Ovary (tissue), 9 donors: ENCODE data around the gene NCBP2. TPM values are rescaled to one million over a fixed set of nuclear protein-coding genes. Genes with fewer than 3 reads are reported as not detected.

Experiments used
- DNase-seq, 5 donors: peaks; one replicate each; pipeline ENCODE4 v3.0.0-alpha.2; 2019 to 2020
- H3K27ac ChIP-seq, 2 donors: fragments of 200-600 bp; one replicate each; pipeline versions ENCODE4 v1.5.1 to v1.8.0; 2019 to 2022
- H3K27me3 ChIP-seq: fragments of 200-600 bp; one replicate; pipeline ENCODE4 v1.8.0; 2022
- H3K36me3 ChIP-seq: fragments of 200-600 bp; sonication (generic); one replicate; pipeline ENCODE4 v1.5.1; 2019
- H3K4me1 ChIP-seq: one replicate; pipeline ENCODE4 v1.8.1; 2013; ENCODE audit warnings: mild to moderate bottlenecking, moderate library complexity; ENCODE audit not compliant: insufficient read depth
- H3K4me3 ChIP-seq: fragments of 200-600 bp; sonication (generic); one replicate; pipeline ENCODE4 v1.5.1; 2017
- H3K9me3 ChIP-seq, 2 donors: fragments of 200-600 bp in 1 of 2; sonication (generic) in 1 of 2; one replicate each; pipeline versions ENCODE4 v1.5.1 to v1.8.1; 2013 to 2019; ENCODE audit warnings: mild to moderate bottlenecking in 1 of 2, moderate library complexity in 1 of 2
- EP300 ChIP-seq: sonication (generic); formaldehyde crosslinking; IDR thresholded peaks from one replicate; pipeline ENCODE4 v1.6.1; 2017; ENCODE audit warnings: antibody characterized with exemption
- POLR2A ChIP-seq: fragments of 450-650 bp; IDR thresholded peaks from one replicate; pipeline ENCODE4 v1.6.1; 2017; ENCODE audit warnings: antibody characterized with exemption, mild to moderate bottlenecking, moderate library complexity
- WGBS, 3 donors: extraction: QIAGEN DNeasy Blood & Tissue Kit in 1 of 3; methylation state at CpG; one replicate each; pipeline versions ENCODE4 v1.1.5 to v1.1.7; 2013 to 2017; 5-methylcytosine and 5-hydroxymethylcytosine counted together
- intact Hi-C, 4 donors: fragments of 100-400 bp; cut with DNase I; formaldehyde crosslinking; loops; one replicate each; pipeline versions ENCODE4 v1.11.0 to v1.15.1; 2022 to 2023
- polyA plus RNA-seq, 2 donors: library from polyadenylated mRNA; stranded (reverse); fragments of 200-250 nt in 1 of 2; fragments of 350-450 nt in 1 of 2; fragmentation: Illumina TruSeq in 1 of 2; extraction: RNeasy Lipid Tissue Mini Kit (QIAGEN cat#74804) in 1 of 2; gene quantifications; one replicate each; pipeline ENCODE4 v1.2.3, GENCODE V29; 2013 to 2014
- total RNA-seq, 7 donors: library from RNA; depleted of rRNA in 2 of 7; stranded (reverse); fragments of >200 nt in 2 of 7; fragmentation: NEBNext Ultra II Directional in 3 of 7; extraction: Animal tissue kit (Norgen Biotek cat#: 25700) in 3 of 7; gene quantifications; one replicate each; pipeline versions ENCODE4 v1.1.0 to v1.2.4, GENCODE V29; 2016 to 2023
- TF ChIP-seq, protein P1 (sequence below), 3 donors: fragments of 450-650 bp in 2 of 3; fragments of 200-600 bp in 1 of 3; IDR thresholded peaks; one replicate each; pipeline versions ENCODE4 v1.5.1 to v1.8.0; 2016 to 2022; ENCODE audit warnings: antibody characterized with exemption in 3 of 3, mild to moderate bottlenecking in 1 of 3
- donor health status: DM: no; HTN: no; CAD: no; lungs with moderate emphysema.
- donor health status: DM: no; HTN: no; CAD: no.
- donor health status: Bipolar disorder and iron deficiency.
- donor health status: DM: yes; HTN: yes; CAD: no.
- donor health status: DM: no; HTN: no; CAD: no.
- donor health status: DM: yes; HTN: yes; CAD: no.

Gene NCBP2
- total and polyA plus RNA-seq, 9 donors = 17.4 to 64.7 (median 45.8) TPM

DNA sequence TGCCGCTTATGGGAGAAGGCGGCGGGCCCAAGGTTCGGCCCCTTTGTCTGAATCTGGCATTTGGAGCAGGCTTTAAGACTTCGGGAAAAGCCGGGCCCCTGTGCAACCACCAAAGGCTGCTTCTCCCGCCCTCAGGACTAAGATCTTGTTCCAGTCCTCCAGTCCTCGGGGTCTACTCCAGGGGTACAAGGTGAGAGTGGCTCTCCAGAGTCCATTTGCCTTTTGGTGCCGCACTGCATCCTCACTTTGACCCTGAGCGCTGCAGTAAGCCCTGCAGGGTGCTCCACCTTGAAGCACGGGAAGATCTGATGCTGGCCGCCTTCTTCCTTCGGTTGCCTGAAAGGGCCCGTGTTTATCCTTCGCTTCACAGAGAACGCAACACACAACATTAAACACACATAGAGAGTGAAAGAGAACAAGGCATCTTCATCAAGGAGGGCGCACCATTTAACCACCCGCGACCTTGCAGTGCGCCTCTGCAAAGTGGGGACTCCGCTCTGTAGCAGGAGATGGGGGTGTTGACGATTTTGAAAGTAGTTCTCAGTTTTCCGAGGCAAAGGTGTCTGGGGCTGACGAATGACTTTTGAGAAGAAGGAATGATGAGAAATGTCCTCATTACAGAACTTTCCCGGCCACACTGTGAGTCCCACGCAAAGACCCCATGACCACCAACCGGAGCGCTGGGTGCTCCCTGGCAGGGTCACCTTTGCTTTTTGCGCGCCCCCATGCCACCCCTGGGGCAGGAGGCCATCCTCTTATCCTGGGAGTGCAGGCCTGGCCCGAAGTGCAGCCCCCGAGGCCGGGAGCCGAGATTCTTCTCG is 25.3 kb upstream of the NCBP2 start:
- Histone ChIP-seq H3K4me1 (peaks cover 5% of the 10 kb centered on the region), H3K4me3 (peak overlapping the region; percentile 65), H3K27ac (no peak overlapping the region), H3K36me3 (no peaks in the 10 kb centered on the region), H3K27me3 (peaks cover 4% of the 10 kb centered on the region), H3K9me3 (no peaks in the 10 kb centered on the region)
- WGBS, 3 donors = 25 to 59% (median 31%) methylated on average over 33 to 35 of the region's 35 CpGs
- TF ChIP-seq EP300 (no peak), POLR2A (no peak)
- TF ChIP-seq, protein P1, sequence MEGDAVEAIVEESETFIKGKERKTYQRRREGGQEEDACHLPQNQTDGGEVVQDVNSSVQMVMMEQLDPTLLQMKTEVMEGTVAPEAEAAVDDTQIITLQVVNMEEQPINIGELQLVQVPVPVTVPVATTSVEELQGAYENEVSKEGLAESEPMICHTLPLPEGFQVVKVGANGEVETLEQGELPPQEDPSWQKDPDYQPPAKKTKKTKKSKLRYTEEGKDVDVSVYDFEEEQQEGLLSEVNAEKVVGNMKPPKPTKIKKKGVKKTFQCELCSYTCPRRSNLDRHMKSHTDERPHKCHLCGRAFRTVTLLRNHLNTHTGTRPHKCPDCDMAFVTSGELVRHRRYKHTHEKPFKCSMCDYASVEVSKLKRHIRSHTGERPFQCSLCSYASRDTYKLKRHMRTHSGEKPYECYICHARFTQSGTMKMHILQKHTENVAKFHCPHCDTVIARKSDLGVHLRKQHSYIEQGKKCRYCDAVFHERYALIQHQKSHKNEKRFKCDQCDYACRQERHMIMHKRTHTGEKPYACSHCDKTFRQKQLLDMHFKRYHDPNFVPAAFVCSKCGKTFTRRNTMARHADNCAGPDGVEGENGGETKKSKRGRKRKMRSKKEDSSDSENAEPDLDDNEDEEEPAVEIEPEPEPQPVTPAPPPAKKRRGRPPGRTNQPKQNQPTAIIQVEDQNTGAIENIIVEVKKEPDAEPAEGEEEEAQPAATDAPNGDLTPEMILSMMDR (IDR thresholded peaks at IDR 0.05) = no peak
- intact Hi-C loops = no loop called here
- no peak for DNase-seq

GRCh38 chr3:196966526-196967401 is 24.4 kb upstream of the NCBP2 start:
- intact Hi-C loops = no loop called here
- peaks cover 5% of the 10 kb centered on the region for H3K4me1 ChIP-seq
- peaks cover 4% of the 10 kb centered on the region for H3K27me3 ChIP-seq
- H3K36me3 ChIP-seq = no peaks in the 10 kb centered on the region
- no peak for DNase-seq
- no peak overlapping the region for H3K27ac ChIP-seq
- no peak overlapping the region for H3K4me3 ChIP-seq
- no peak for TF ChIP-seq POLR2A
- TF ChIP-seq, protein P1 (IDR thresholded peaks at IDR 0.05) = no peak
- TF ChIP-seq EP300 = no peak
- no peaks in the 10 kb centered on the region for H3K9me3 ChIP-seq
- 22 to 49% (median 22%) methylated on average over 34 to 47 of the region's 47 CpGs for WGBS, 3 donors

DNA sequence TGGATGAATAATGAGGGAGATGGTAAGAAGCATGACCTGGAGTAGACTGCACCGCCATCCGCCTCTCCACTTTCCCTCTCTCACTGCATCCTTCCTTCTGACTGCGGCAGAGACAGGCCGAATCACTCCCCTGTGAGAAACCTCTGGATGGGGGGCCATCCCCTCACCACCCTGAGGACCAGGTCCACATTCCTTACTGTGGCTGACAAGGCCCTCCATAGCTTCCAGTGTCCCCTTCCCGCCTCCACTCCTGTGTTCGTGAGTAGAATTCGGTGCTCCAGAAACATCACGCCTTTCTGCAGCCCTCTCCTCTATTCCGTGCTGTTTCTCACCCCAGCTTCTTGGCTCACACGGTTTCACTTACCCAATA is 23.5 kb upstream of the NCBP2 start:
- H3K4me3 ChIP-seq = no peak overlapping the region
- no peak overlapping the region for H3K27ac ChIP-seq
- H3K27me3 ChIP-seq = peaks cover 4% of the 10 kb centered on the region
- no peaks in the 10 kb centered on the region for H3K9me3 ChIP-seq
- H3K4me1 ChIP-seq = peaks cover 5% of the 10 kb centered on the region
- no peak for TF ChIP-seq POLR2A
- TF ChIP-seq, protein P1 (IDR thresholded peaks at IDR 0.05) = no peak
- TF ChIP-seq EP300 = no peak
- DNase-seq = no peak
- intact Hi-C loops = no loop called here
- WGBS, 3 donors = 86 to 90% (median 87%) methylated on average over 10 of the region's 10 CpGs
- H3K36me3 ChIP-seq = no peaks in the 10 kb centered on the region

DNA sequence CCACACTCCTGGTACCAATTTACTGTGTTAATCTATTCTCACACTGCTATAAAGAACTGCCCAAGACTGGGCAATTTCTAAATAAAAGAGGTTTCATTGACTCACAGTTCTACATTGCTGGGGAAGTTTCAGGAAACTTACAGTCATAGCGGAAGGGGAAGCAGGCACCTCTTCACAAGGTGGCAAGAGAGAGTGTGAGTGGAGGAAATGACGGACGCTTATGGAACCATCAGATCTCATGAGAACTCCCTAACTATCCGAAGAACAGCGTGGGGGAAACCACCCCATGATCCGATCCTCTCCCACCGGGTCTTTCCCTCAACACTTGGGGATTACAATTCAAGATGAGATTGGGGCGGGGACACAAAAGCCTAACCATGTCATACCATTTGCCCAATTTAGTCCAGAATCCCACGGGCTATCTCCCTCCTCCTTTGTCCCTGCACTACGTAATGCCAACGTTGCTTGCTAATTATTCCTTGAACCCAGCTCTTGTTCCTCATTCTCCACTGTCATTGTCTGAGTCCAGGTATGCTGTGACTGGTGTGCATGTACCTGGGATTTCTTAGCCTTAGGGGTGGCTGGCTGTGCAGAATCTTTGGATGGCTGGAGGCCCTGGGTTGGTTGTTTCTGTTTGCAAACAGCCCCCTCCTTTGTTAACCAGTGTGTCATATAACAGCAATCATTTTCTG is 22.9 kb upstream of the NCBP2 start:
- DNase-seq = no peak
- 84 to 94% (median 85%) methylated on average over 11 of the region's 11 CpGs for WGBS, 3 donors
- Histone ChIP-seq H3K27me3 (peaks cover 4% of the 10 kb centered on the region), H3K36me3 (no peaks in the 10 kb centered on the region), H3K27ac (no peak overlapping the region), H3K9me3 (no peaks in the 10 kb centered on the region), H3K4me1 (peaks cover 5% of the 10 kb centered on the region), H3K4me3 (no peak overlapping the region)
- TF ChIP-seq, protein P1 (IDR thresholded peaks at IDR 0.05) = no peak
- no peak for TF ChIP-seq EP300
- no peak for TF ChIP-seq POLR2A
- intact Hi-C loops = no loop called here
